ENCODE measurements around the gene ADCK2. TPM values are rescaled to one million over a fixed set of nuclear protein-coding genes. Genes with fewer than 3 reads are reported as not detected.

The ADCK2 gene, protein sequence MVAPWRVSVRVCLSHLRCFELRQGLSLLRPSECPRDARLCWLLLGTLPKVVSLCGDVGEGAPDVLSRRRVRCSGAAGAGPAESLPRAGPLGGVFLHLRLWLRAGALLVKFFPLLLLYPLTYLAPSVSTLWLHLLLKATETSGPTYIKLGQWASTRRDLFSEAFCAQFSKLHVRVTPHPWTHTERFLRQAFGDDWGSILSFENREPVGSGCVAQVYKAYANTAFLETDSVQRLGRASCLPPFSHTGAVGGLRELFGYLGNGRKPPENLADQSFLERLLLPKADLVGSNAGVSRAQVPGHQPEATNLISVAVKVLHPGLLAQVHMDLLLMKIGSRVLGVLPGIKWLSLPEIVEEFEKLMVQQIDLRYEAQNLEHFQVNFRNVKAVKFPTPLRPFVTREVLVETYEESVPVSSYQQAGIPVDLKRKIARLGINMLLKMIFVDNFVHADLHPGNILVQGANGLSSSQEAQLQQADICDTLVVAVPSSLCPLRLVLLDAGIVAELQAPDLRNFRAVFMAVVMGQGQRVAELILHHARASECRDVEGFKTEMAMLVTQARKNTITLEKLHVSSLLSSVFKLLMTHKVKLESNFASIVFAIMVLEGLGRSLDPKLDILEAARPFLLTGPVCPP
- total RNA-seq: 10 to 100 TPM; 18.5 to 20.0 TPM

DNA sequence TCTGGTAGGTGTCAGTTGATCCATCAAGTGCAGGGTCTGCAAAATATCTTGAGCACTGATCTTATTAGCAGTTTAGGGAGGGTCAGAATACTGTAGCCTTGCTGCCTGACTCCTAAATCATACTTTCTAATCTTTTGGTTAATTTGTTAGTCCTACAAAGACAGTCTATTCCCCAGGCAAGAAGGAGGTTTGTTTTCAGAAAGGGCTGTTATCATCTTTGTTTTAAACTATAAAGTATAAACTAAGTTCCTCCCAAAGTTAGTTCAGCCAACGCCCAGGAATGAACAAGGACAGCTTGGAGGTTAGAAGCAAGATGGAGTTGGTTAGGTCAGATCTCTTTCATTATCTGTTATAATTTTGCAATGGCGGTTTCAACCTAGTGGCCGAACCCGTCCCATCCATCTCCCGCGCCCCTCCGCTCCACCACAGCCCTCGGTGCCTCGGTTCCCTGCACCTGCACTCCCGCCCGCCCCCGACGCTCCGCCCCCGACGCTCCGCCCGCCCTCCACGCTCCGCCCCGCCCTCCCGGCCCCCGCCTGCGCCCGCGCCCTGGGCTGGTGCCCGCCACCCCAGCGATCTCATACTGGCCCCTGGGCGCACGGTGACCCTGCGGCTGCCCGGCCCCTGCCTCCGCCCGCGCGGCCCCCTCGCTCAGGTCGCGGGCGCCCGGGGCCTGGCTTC lies at the start of gene ADCK2:
TSS of gene ADCK2 (plus strand) at position 564 of the 681 bp plus-strand sequence. CDS start 386 bp downstream, outside the sequence.

DNA sequence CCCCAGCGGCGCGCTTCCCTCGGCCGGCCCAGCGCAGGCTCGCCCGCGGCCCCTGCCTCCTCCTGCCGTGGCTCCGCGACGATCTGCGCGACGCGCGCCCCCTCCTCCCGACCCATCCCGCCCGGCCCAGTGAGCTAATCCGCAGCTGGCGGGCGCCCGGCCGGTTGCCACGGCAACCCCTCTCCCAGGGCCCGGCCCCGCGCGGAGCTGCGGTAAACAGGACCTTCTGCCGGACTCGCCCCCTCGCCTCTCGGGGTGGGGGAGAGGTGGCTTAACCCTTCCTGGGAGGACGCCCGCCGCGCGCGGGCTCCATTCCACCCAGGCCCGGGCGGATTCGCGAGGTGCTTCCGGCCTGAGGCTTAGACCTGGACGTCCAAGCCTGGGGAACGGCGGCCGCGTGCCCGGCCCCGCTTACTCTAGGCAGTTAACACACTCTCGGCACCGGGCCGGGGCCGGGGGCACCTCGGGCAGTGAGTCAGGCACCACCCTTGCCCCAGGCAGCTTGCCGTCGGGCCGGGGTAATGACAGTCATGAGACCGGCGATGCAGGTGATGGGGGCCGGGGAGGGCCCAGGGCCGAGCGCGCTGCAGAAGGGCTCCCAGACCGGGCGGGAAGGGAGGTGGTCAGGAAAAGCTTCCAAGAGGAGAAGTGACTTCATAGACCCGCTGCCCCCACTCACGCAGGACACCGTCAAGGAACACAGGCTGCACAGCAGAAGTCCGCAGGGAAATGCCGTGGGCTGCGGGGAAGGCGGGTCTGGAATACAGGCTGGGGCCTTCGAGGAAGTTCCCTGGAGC lies 31.8 kb upstream of the ADCK2 start, which contains the start of gene DENND2A:
TSS of gene DENND2A (minus strand) at position 87 of the 797 bp plus-strand sequence. CDS start 38,416 bp downstream, outside the sequence.

DNA sequence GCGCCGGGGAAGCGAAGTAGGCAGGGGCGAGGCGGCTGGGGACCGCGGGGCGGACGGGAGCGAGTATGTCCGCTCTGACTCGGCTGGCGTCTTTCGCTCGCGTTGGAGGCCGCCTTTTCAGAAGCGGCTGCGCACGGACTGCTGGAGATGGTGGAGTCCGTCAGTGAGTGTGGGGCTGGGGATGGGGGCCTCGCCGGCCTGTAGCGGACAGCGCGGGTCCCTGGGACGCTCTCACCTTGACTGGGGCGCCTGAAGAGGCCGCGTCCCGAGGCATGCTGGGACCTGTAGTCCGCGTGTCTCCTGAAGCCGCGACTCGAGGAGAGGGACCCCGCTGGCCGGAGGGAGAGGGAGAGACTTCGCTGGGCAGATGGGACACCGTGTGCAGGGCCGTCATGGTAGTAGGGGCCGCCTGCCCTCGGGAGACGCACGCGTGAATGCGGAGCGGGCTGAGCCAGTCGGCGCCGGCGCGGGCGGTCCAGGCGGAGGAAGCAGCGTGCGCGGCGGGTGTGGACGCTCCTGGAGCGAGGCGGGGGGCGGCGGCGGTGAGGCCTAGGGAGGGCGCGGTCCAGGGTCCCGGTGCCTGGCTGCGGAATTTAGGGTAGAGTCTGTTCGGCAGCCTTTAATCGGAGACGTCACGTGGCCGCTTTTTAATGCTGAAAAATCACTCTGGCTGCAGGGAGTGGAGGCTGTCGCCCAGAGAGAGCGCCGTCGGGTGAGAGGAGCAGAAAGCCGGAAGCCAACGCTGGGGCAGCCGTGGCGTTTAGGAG lies 24.1 kb downstream of the ADCK2 start, which contains the start of gene NDUFB2:
TSS of gene NDUFB2 (plus strand) at position 29 of the 767 bp plus-strand sequence. CDS start at position 66, 37 bp downstream.

Other genes with a start within 250 kb of the ADCK2 start
- gene MKRN1, start 193.4 kb upstream of the ADCK2 start, total RNA-seq: 100 to 1,000 TPM; 103 to 107 TPM
- gene DENND2A, start 32.1 kb upstream of the ADCK2 start, total RNA-seq: not detected
- 100 to 1,000 TPM; 165 to 166 TPM for gene NDUFB2, start 23.8 kb downstream of the ADCK2 start, total RNA-seq

Measured in activated naive CD4-positive, alpha-beta T cell treated with anti-CD3 and anti-CD28 coated beads, Interleukin-2, amount 10 ng/mL, durations not matched to agents 5 hours and 36 hours (primary cell).